CD4-positive, alpha-beta T cell treated with Interferon gamma for 1 hour (primary cell): ENCODE measurements around the gene AP2A2.
A peak's percentile ranks its signal among the peaks of the same experiment; 100 is the strongest.

ENCODE experiments used
- DNase-seq: peaks from one replicate; pipeline ENCODE4 v3.0.0-alpha.2; 2020

The AP2A2 gene

GRCh38 chr11:925496-926301, at the start of gene AP2A2:
TSS of gene AP2A2 (plus strand) at chr11:925870. CDS start at chr11:926022, 152 bp downstream.
- DNase-seq = peak; percentile 90

- DNase-seq = no peak
These were observed 49.1 kb upstream of the AP2A2 start for GRCh38 chr11:876545-876944.

GRCh38 chr11:877565-877964, 48.1 kb upstream of the AP2A2 start:
- no peak for DNase-seq

- DNase-seq = no peak
These were observed 45.2 kb upstream of the AP2A2 start for GRCh38 chr11:880447-880846.

- DNase-seq = no peak
These were observed 43.1 kb upstream of the AP2A2 start for GRCh38 chr11:882596-882995.

- no peak for DNase-seq
These were observed 42.1 kb upstream of the AP2A2 start for GRCh38 chr11:883527-883926.

GRCh38 chr11:884578-885070, 41.0 kb upstream of the AP2A2 start:
- no peak for DNase-seq

- DNase-seq = no peak
These were observed 39.1 kb upstream of the AP2A2 start for GRCh38 chr11:886568-886967.

- no peak for DNase-seq
These were observed 38.1 kb upstream of the AP2A2 start for GRCh38 chr11:887589-887988.

- no peak for DNase-seq
These were observed 37.1 kb upstream of the AP2A2 start for GRCh38 chr11:888310-889212.

GRCh38 chr11:889257-889656, 36.4 kb upstream of the AP2A2 start:
- DNase-seq = no peak

GRCh38 chr11:889687-890475, 35.8 kb upstream of the AP2A2 start:
- no peak for DNase-seq

GRCh38 chr11:890794-891540, 34.7 kb upstream of the AP2A2 start:
- no peak for DNase-seq

GRCh38 chr11:893008-893654, 32.5 kb upstream of the AP2A2 start:
- DNase-seq = no peak

- DNase-seq = no peak
These were observed 31.0 kb upstream of the AP2A2 start for GRCh38 chr11:894575-895201.

- no peak for DNase-seq
These were observed 30.1 kb upstream of the AP2A2 start for GRCh38 chr11:895331-896110.

GRCh38 chr11:897253-898142, 28.2 kb upstream of the AP2A2 start:
- DNase-seq = no peak

GRCh38 chr11:898143-898511, 27.5 kb upstream of the AP2A2 start:
- no peak for DNase-seq

- no peak for DNase-seq
These were observed 27.0 kb upstream of the AP2A2 start for GRCh38 chr11:898540-899190.
